WTC11 (cell line): ENCODE results near the gene PHLDB2.

Source experiments
- IRF1 ChIP-seq: sonication (generic); formaldehyde crosslinking; IDR thresholded peaks from 2 replicates; pipeline ENCODE4 v1.8.0; 2023; ENCODE audit warnings: missing genetic modification reagents
- RORB ChIP-seq: fragments of 250-450 bp; sonication (Bioruptor Pico); IDR thresholded peaks from 2 replicates; pipeline ENCODE4 v1.9.0; 2021; ENCODE audit warnings: mild to moderate bottlenecking
- ZBTB21 ChIP-seq: sonication (generic); formaldehyde crosslinking; IDR thresholded peaks from 2 replicates; pipeline ENCODE4 v1.8.1; 2023; ENCODE audit warnings: mild to moderate bottlenecking, missing genetic modification reagents, borderline replicate concordance
- TF ChIP-seq, protein P1 (sequence below): sonication (generic); formaldehyde crosslinking; IDR thresholded peaks from 2 replicates; pipeline ENCODE4 v1.8.1; 2023; ENCODE audit warnings: mild to moderate bottlenecking, missing genetic modification reagents, moderate library complexity
- TF ChIP-seq, protein P2 (sequence below): fragments of 200-600 bp; IDR thresholded peaks from 2 replicates; pipeline ENCODE4 v1.8.0; 2022; ENCODE audit warnings: antibody characterized with exemption
- TF ChIP-seq, protein P3 (sequence below): sonication (generic); formaldehyde crosslinking; IDR thresholded peaks from 2 replicates; pipeline ENCODE4 v1.8.1; 2023; ENCODE audit warnings: mild to moderate bottlenecking, missing genetic modification reagents

DNA sequence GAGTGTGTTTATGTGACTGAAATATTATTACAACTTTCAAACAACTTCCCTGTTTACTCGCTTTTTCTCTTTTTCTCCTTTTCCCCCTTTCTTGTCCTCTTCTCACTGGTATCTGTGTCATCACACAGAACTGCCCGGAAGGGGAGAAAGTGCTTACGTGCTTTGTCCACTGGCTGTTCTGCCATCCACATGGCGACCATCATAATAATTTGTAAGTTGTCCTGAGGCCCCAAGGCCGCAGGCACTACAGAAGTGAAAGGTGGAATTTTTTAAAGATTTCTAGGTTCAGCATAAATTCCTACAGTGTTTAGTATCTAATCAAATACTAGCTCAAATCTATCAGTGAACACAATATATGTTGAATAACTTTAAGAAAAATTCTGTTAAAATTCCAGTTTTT, 93.0 kb downstream of the PHLDB2 start:
- TF ChIP-seq, protein P1, sequence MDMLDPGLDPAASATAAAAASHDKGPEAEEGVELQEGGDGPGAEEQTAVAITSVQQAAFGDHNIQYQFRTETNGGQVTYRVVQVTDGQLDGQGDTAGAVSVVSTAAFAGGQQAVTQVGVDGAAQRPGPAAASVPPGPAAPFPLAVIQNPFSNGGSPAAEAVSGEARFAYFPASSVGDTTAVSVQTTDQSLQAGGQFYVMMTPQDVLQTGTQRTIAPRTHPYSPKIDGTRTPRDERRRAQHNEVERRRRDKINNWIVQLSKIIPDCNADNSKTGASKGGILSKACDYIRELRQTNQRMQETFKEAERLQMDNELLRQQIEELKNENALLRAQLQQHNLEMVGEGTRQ (CRISPR knock-in tag): no peak
- TF ChIP-seq ZBTB21 (CRISPR knock-in tag) (no peak), RORB (CRISPR knock-in tag) (no peak), IRF1 (CRISPR knock-in tag) (no peak)
- TF ChIP-seq, protein P2, sequence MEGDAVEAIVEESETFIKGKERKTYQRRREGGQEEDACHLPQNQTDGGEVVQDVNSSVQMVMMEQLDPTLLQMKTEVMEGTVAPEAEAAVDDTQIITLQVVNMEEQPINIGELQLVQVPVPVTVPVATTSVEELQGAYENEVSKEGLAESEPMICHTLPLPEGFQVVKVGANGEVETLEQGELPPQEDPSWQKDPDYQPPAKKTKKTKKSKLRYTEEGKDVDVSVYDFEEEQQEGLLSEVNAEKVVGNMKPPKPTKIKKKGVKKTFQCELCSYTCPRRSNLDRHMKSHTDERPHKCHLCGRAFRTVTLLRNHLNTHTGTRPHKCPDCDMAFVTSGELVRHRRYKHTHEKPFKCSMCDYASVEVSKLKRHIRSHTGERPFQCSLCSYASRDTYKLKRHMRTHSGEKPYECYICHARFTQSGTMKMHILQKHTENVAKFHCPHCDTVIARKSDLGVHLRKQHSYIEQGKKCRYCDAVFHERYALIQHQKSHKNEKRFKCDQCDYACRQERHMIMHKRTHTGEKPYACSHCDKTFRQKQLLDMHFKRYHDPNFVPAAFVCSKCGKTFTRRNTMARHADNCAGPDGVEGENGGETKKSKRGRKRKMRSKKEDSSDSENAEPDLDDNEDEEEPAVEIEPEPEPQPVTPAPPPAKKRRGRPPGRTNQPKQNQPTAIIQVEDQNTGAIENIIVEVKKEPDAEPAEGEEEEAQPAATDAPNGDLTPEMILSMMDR: no peak
- TF ChIP-seq, protein P3, sequence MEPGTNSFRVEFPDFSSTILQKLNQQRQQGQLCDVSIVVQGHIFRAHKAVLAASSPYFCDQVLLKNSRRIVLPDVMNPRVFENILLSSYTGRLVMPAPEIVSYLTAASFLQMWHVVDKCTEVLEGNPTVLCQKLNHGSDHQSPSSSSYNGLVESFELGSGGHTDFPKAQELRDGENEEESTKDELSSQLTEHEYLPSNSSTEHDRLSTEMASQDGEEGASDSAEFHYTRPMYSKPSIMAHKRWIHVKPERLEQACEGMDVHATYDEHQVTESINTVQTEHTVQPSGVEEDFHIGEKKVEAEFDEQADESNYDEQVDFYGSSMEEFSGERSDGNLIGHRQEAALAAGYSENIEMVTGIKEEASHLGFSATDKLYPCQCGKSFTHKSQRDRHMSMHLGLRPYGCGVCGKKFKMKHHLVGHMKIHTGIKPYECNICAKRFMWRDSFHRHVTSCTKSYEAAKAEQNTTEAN (CRISPR knock-in tag): no peak
